Measurements from ENCODE around the gene ESYT3. TPM values are rescaled to one million over a fixed set of nuclear protein-coding genes. Genes with fewer than 3 reads are reported as not detected.

Gene ESYT3
- total RNA-seq, 1 experiment from 2014 or later = 6.3 TPM

GRCh38 chr3:138468451-138468850 lies 34.0 kb downstream of the ESYT3 start:
- no peak overlapping the region for H4K5ac ChIP-seq (ENCODE audit: insufficient read length, low read depth, low read length)
- Mint-ChIP-seq H3K36me3 (ENCODE audit: insufficient read depth in 1 of 3, low read depth in 3 of 3) (peaks cover 0 to 8% (median 2%) of the 10 kb centered on the region in 3 experiments; a peak in 5 of 7 replicates), H3K9me3 (no peaks in the 10 kb centered on the region; a peak in 1 of 5 replicates), H3K4me1 (peaks cover 5 to 6% of the 10 kb centered on the region in 2 experiments; a peak in 3 of 4 replicates), H3K27me3 (ENCODE audit: low read depth) (no peaks in the 10 kb centered on the region), H3K27ac (no peak overlapping the region), H3K4me3 (no peak overlapping the region)
- WGBS (ENCODE audit: extremely low coverage, insufficient read length, low lambda C conversion rate) = no CpG with 5 or more reads among the region's 6 CpGs
- H4K91ac ChIP-seq (ENCODE audit: insufficient read length, low read depth, low read length) = no peak overlapping the region
- H2BK5ac ChIP-seq (ENCODE audit: insufficient read length, low read length) = no peak overlapping the region
- no peak for DNase-seq
- H3K23me2 ChIP-seq (ENCODE audit: insufficient read length, low read depth, low read length, poor library complexity, severe bottlenecking) = peaks cover 2% of the 10 kb centered on the region
- no peak overlapping the region for H3K4ac ChIP-seq (ENCODE audit: low read depth, low read length)
- no peak overlapping the region for H3K27ac ChIP-seq (ENCODE audit: insufficient read length, low read depth, low read length)
- no peak overlapping the region for H2BK12ac ChIP-seq (ENCODE audit: insufficient read length, low read depth, low read length)
- no peak overlapping the region for H3K14ac ChIP-seq (ENCODE audit: insufficient read depth, low read length)
- no peaks in the 10 kb centered on the region for H3K79me2 ChIP-seq (ENCODE audit: insufficient read depth, low read length)
- H3K18ac ChIP-seq (ENCODE audit: insufficient read length, low read depth, low read length) = no peak overlapping the region
- H3K9me3 ChIP-seq (ENCODE audit: control insufficient read depth, low read depth, low read length) = no peaks in the 10 kb centered on the region
- no peaks in the 10 kb centered on the region for H3K79me1 ChIP-seq (ENCODE audit: insufficient read depth, low read depth, low read length, poor library complexity, severe bottlenecking)
- no peak overlapping the region for H4K8ac ChIP-seq (replicated peaks; ENCODE audit: insufficient read length, low read depth, low read length)
- H2BK15ac ChIP-seq (ENCODE audit: low read depth, low read length) = no peak overlapping the region
- H3K23ac ChIP-seq (ENCODE audit: insufficient read length, low read depth, low read length) = no peak overlapping the region
- no peak overlapping the region for H3K56ac ChIP-seq (ENCODE audit: insufficient read length, low read depth, low read length)
- H3K4me1 ChIP-seq (ENCODE audit: insufficient read depth, low read length) = no peaks in the 10 kb centered on the region
- no peaks in the 10 kb centered on the region for H3K27me3 ChIP-seq (ENCODE audit: insufficient read depth, low read length)
- no peak overlapping the region for H2AK5ac ChIP-seq (ENCODE audit: insufficient read length, low read length)
- no peak overlapping the region for H3K9ac ChIP-seq (ENCODE audit: extremely low read depth, insufficient read length, low read length)
- H3K4me2 ChIP-seq (ENCODE audit: insufficient read depth, insufficient read length, low read length) = no peak overlapping the region
- no peak overlapping the region for H3T11ph ChIP-seq (ENCODE audit: low read length)
- H2AFZ ChIP-seq (ENCODE audit: low read length) = no peak overlapping the region
- no peaks in the 10 kb centered on the region for H4K20me1 ChIP-seq (ENCODE audit: control insufficient read depth, insufficient read depth, insufficient read length)
- no peak overlapping the region for H2BK120ac ChIP-seq (ENCODE audit: low read depth, low read length, poor library complexity, severe bottlenecking)
- TF ChIP-seq CTCF (conservative IDR thresholded peaks at IDR 0.05) = no peak
- no peak overlapping the region for H2BK20ac ChIP-seq (ENCODE audit: low read depth, low read length, poor library complexity, severe bottlenecking)
